Right renal cortex interstitium (tissue), 3 donors: Measurements from ENCODE around the gene CRYGA. TPM values are rescaled to one million over a fixed set of nuclear protein-coding genes. Genes with fewer than 3 reads are reported as not detected.
"Not testable (repeated sequence)": the region's sequence is repeated elsewhere in the genome, so short reads cannot be mapped to it uniquely, and the experiment has no call there.

Experiments used
- DNase-seq, 3 donors: peaks; one replicate each; pipeline ENCODE4 v3.0.0-alpha.2; 2013; ENCODE audit warnings: low read depth in 3 of 3, low spot score in 2 of 3
- polyA plus RNA-seq, 3 donors: library from polyadenylated mRNA; unstranded; fragments of 120-200 nt; gene quantifications; one replicate each; pipeline ENCODE4 v1.2.1, GENCODE V29; 2013; ENCODE audit not compliant: insufficient read length in 3 of 3

CRYGA gene
- polyA plus RNA-seq, 3 donors = not detected

- DNase-seq = no peak
These were observed 8.7 kb upstream of the CRYGA start for GRCh38 chr2:208172125-208172524.

GRCh38 chr2:208164951-208165755 is 1.8 kb upstream of the CRYGA start:
- DNase-seq = no peak

DNA sequence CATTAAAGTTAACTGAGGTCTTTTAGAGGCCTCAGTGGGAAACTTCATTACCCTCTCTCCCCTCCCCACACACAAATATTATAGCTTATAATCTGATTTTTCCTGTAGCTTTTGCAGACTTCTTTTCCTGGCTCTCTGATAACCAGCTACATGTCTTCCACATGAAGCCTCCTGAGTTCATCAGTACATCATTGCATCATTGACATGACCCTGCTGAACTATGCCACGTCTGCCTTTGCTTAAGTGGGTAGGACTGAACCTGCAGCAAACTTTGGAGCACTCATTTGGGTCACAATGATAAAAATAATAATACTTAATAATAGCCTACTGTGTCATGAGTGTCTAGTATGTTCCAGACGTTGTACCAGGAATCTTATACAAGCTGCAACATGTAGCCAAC is 7.0 kb downstream of the CRYGA start:
- no peak for DNase-seq

GRCh38 chr2:208153156-208153555 is 10.2 kb downstream of the CRYGA start:
- no peak for DNase-seq

- DNase-seq = no peak
These were observed 12.4 kb downstream of the CRYGA start for GRCh38 chr2:208150956-208151355.

- DNase-seq = no peak
These were observed 13.3 kb downstream of the CRYGA start for GRCh38 chr2:208150094-208150493.

- no peak for DNase-seq
These were observed 14.6 kb downstream of the CRYGA start for GRCh38 chr2:208148803-208149202.

DNA sequence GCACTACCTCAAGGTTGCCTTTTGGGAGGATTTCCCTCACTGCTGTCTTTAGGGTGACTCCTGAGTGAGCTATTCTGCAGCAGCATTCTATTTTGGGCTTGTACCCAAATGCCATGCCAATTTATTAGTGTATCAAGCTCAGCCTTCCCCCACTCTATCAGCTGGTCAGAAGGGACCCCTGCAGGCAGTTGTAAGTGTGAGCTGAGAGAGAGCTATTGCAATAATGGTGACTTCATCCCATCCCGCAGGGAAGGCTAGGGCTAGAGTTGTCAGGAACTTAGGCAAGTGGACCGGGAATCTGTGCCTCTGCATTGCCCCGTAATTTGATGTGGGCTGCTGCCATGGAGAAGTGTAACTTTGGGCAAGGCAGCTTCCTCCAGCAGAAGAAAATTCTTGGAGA is 15.6 kb downstream of the CRYGA start:
- no peak for DNase-seq

DNA sequence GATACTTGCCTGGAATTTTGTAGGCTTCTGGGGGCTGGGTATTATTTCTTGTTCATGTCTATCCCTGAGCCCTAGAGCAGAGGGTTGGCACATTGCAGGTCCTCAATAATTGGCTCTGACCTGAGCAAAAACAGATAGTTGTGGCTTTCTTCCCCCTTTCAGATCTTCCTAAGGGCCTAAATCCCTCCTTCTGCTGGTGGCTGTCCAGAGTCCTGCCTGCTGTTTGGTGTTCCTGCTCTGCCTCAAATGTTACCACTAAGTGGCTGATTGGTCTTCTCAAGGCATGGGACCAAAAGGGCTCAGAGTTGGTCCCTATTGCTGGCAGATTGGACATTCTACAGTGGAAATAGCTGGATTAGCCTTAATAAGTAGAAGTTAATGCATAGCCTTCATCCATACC is 16.4 kb downstream of the CRYGA start:
- DNase-seq = no peak

- DNase-seq = no peak
These were observed 17.4 kb downstream of the CRYGA start, which contains the start of gene CRYGB for GRCh38 chr2:208146006-208146405. TSS of gene CRYGB (minus strand) at chr2:208146158. CDS start at chr2:208146120, 38 bp downstream.

DNA sequence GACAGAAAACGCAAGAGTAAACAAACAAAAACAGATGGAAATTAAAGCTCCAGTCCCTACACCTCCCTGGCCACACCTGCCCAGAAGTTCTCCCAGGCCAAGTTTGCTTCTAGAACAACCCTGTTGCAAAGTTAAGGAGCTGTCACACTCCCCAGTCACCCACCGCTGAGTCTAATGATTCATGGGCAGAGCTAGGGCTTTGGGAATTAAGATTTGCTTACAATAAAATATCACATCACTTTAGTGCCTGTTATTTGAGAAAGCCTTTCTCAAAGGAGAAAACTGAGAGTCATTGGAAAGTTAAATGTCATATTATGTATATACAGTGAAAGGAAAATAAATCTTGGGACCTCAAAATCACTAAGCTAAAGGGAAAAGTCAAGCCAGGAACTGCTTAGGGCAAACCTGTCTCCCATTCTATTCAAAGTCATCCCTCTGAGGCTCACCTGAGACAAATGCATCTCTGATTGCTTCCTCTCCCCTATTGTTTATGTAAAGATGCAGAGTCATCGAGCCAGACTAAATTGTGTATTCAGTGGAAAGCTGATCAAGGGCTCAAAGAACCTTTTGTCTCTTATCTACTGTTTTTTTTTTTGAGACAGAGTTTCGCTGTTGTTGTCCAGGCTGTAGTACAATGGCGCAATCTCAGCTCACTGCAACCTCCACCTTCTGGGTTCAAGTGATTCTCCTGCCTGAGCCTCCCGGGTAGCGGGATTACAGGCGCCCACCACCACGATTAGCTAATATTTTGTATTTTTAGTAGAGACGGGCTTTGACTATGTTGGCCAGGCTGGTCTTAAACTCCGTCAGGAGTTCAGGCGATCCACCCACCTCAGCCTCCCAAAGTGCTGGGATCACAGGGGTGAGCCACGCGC is 20.2 kb downstream of the CRYGA start:
- no peak for DNase-seq

- DNase-seq = no peak
These were observed 21.0 kb downstream of the CRYGA start for GRCh38 chr2:208142240-208142924.

DNA sequence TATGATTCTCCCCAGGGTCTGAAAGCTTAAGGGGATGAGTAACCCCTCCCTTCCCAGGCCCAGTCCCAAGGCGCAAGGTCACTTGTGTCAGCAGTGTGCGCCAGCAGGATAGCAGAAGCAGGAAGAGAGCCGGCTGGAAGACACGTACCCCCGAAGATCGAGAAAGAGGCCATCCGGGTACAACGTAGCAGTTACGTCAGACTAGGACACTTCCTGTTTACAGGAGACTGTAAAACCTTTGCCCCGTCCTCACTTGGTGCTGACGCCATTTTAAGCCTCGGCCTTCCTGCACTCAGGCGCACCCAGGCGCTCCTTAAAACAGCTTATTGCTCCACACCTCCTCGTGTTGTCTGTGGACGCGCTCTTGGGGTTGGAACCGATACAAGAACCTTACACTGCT is 23.9 kb downstream of the CRYGA start:
- DNase-seq = no peak

GRCh38 chr2:208138334-208138733 is 25.1 kb downstream of the CRYGA start:
- DNase-seq = not testable (repeated sequence)

DNA sequence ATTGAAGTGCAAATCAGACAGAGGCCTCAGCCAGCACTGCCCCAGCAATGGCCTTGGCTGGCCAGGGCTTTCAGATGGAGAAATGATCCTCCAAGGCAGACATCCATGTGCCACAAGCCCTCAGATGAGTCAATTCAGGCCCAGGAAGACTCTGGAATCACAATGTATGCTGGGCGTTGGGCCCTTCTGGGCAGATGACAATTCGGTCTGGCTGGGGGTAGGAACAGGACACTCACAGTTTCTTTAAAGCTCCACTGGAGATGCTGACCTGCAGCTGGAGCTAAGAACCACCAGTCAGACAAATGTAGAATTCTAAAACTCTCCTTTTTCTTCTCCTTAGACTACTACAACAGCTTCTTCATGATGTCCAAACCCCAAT is 26.7 kb downstream of the CRYGA start:
- DNase-seq = no peak

GRCh38 chr2:208135794-208136715 is 27.3 kb downstream of the CRYGA start:
- DNase-seq = no peak

GRCh38 chr2:208134928-208135586 is 28.3 kb downstream of the CRYGA start:
- no peak for DNase-seq

GRCh38 chr2:208130712-208131110 is 32.7 kb downstream of the CRYGA start:
- DNase-seq = no peak
